ENCODE measurements around the gene KANK2. TPM values are rescaled to one million over a fixed set of nuclear protein-coding genes. Genes with fewer than 3 reads are reported as not detected.

The KANK2 gene
- 1.4 TPM for total RNA-seq

- H3K9me3 ChIP-seq (ENCODE audit: low read depth, low read length), result no peaks in the 10 kb centered on the region
- H3K4me3 ChIP-seq (ENCODE audit: low read length), result peak within 1 kb of the TSS; percentile 24
- H3K4me1 ChIP-seq (ENCODE audit: insufficient read depth, low read length), result peaks cover 21% of the 10 kb centered on the region
- H3K27me3 ChIP-seq (ENCODE audit: insufficient read depth, low read length), result peaks cover 2% of the 10 kb centered on the region
These were observed at the start of gene KANK2 for GRCh38 chr19:11197291-11198174. Gene KANK2, minus strand, starts transcription at chr19:11197545. Its CDS starts 3,034 bp downstream, at chr19:11194511.

DNA sequence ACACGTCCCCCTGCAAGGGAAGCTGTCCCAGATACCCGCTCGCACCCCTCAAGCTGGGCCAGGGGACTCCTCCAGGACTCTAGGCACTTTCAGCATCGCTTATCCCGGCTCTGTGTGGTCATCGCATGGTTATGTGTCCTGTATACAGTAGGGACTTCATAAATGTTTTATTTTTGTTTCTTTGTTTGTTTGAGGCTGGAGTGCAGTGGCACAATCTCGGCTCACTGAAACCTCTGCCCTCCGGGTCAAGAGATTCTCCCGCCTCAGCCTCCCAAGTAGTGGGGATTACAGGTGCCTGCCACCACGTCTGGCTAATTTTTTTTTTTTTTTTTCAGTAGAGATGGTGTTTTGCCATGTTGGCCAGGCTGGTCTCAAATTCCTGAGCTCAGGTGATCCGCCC, 49.6 kb upstream of the KANK2 start:
- Histone ChIP-seq H3K4me1 (ENCODE audit: insufficient read depth, low read length) (peaks cover 5% of the 10 kb centered on the region), H3K27me3 (ENCODE audit: insufficient read depth, low read length) (no peaks in the 10 kb centered on the region), H3K4me3 (ENCODE audit: low read length) (no peak overlapping the region), H3K9me3 (ENCODE audit: low read depth, low read length) (no peaks in the 10 kb centered on the region)

DNA sequence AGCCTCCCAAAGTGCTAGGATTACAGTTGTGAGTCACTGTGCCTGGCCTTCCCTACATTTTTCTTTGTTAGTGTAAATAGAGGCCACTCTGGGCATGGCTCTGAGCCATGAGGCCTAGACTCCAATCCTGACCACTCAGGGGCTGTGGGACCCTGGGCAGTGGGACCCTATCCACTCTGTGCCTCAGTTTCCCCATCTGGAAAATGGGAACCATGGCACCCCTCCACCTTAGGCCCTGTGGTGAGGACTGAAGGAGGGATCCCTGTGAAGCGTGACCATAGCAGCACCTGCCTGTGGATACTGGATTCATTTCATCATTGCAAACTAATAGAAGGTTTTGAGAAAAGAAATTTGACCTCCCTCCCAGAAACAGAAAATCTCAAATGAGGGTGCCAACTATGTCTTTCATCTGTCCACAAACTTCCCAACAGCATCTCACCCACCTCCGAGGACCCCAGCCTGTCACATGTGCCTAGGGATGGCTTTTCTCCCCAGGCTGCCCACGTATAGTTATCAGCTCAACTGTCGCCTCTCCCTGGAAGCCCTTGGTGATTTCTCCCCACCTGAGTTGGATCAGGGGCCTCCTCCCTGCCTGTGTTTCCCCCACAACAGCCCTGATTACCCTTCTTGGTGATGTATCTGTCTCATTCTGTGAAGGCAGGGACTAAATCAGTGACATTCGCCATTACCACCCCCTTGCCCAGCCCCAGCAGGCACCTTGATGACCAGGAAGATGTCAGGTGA, 47.7 kb upstream of the KANK2 start:
- H3K9me3 ChIP-seq (ENCODE audit: low read depth, low read length), result no peaks in the 10 kb centered on the region
- H3K4me3 ChIP-seq (ENCODE audit: low read length), result no peak overlapping the region
- peaks cover 5% of the 10 kb centered on the region for H3K4me1 ChIP-seq (ENCODE audit: insufficient read depth, low read length)
- H3K27me3 ChIP-seq (ENCODE audit: insufficient read depth, low read length), result no peaks in the 10 kb centered on the region

GRCh38 chr19:11243798-11244169, 46.4 kb upstream of the KANK2 start:
- H3K9me3 ChIP-seq (ENCODE audit: low read depth, low read length), result no peaks in the 10 kb centered on the region
- no peaks in the 10 kb centered on the region for H3K27me3 ChIP-seq (ENCODE audit: insufficient read depth, low read length)

DNA sequence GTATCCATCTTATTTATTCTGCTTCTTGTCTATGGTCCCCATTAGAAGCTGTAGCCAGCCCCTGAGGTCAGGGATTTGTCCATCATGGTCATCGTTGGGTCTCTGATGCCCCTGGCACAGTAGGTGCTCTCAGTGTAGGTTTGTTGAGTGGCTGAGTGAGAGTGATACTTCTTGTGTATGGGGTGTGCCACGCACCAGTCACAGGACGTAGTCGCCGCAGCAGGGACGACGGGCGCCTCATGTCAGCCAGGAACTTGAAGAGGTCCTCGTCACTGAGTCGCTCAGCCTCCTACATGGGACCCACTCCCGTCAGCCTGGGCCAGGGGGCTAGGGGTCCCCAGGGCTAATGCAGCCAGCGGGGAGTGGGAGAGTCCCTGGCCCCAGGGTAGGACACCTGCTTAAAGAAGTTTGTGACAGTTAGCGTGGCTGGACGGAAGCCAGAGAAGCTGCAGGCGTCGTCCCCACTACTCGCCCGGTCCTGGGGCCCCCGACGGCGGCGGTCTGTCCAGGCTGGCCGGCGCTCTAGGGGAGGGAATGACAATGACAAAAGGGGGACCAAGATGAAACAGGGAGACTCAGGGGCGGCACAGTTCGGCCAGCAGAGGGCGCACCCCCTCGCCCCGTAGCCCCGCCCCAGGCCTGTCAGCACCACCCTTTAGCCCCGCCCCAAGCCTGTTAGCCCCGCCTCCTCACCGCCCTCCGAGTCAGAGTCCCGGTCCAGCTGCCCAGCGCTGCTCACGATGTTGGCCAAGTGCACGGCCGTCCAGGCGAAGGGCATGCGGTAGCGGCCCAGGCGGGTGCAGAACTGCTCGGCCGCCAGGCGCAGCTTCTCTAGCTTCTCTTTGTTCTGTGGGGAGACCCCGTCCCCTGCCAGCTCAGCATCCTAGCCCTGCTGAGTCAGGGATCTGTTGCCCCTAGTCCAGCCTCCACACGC, 45.8 kb upstream of the KANK2 start:
- H3K4me3 ChIP-seq (ENCODE audit: low read length), result no peak overlapping the region
- no peaks in the 10 kb centered on the region for H3K27me3 ChIP-seq (ENCODE audit: insufficient read depth, low read length)
- H3K4me1 ChIP-seq (ENCODE audit: insufficient read depth, low read length), result peaks cover 5% of the 10 kb centered on the region
- no peaks in the 10 kb centered on the region for H3K9me3 ChIP-seq (ENCODE audit: low read depth, low read length)

More at GRCh38 chr19:11243798-11244169, 46.4 kb upstream of the KANK2 start:
- Histone ChIP-seq H3K4me1 (ENCODE audit: insufficient read depth, low read length) (peaks cover 5% of the 10 kb centered on the region), H3K4me3 (ENCODE audit: low read length) (no peak overlapping the region)

GRCh38 chr19:11242025-11242424, 44.7 kb upstream of the KANK2 start:
- Histone ChIP-seq H3K27me3 (ENCODE audit: insufficient read depth, low read length) (no peaks in the 10 kb centered on the region), H3K9me3 (ENCODE audit: low read depth, low read length) (no peaks in the 10 kb centered on the region), H3K4me3 (ENCODE audit: low read length) (no peak overlapping the region), H3K4me1 (ENCODE audit: insufficient read depth, low read length) (peaks cover 5% of the 10 kb centered on the region)

DNA sequence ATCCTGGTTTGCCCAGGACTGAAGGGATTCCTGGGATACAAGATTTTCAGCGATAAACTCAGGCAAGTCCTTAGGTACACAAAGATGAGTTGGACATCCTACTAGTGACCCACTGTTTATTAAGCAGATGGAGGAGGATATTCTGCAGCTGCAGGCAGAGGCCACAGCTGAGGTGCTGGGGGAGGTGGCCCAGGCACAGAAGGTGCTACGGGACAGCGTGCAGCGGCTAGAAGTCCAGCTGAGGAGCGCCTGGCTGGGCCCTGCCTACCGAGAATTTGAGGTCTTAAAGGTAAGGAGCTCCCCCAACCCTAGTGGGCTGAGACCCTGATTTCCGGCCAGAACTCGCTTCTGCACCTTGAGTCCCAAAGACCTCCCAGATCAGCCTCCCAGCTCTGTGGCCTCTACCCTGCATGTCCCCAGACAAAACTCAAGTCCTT, 42.7 kb upstream of the KANK2 start:
- Histone ChIP-seq H3K9me3 (ENCODE audit: low read depth, low read length) (no peaks in the 10 kb centered on the region), H3K4me3 (ENCODE audit: low read length) (no peak overlapping the region), H3K4me1 (ENCODE audit: insufficient read depth, low read length) (peaks cover 5% of the 10 kb centered on the region), H3K27me3 (ENCODE audit: insufficient read depth, low read length) (no peaks in the 10 kb centered on the region)

DNA sequence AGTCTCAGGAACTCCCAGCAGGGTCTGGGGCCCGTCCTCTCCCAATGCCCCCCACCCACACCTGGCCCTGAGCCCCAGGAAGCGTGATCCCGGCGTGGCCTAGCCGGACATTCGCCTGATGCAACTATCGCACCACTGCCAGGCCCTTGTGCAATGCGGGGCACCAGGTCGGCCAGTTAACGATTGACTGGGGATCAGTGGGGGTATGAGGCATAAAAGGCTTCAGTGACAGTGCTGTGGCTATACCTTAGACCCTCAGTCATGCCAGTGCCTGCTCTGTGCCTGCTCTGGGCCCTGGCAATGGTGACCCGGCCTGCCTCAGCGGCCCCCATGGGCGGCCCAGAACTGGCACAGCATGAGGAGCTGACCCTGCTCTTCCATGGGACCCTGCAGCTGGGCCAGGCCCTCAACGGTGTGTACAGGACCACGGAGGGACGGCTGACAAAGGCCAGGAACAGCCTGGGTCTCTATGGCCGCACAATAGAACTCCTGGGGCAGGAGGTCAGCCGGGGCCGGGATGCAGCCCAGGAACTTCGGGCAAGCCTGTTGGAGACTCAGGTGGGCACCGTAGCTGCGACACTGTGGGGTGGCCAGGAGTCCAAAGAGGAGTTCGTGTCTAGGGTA, 42.1 kb upstream of the KANK2 start, which contains the start of gene ANGPTL8:
ANGPTL8 (plus strand) TSS at position 243 of the 624 bp plus-strand sequence; CDS start at position 262, 19 bp downstream.
- no peak within 1 kb of the TSS for H3K4me3 ChIP-seq (ENCODE audit: low read length)
- H3K27me3 ChIP-seq (ENCODE audit: insufficient read depth, low read length), result no peaks in the 10 kb centered on the region
- peaks cover 5% of the 10 kb centered on the region for H3K4me1 ChIP-seq (ENCODE audit: insufficient read depth, low read length)
- H3K9me3 ChIP-seq (ENCODE audit: low read depth, low read length), result no peaks in the 10 kb centered on the region

GRCh38 chr19:11238781-11239376, 41.5 kb upstream of the KANK2 start:
- Histone ChIP-seq H3K27me3 (ENCODE audit: insufficient read depth, low read length) (no peaks in the 10 kb centered on the region), H3K4me3 (ENCODE audit: low read length) (no peak overlapping the region), H3K9me3 (ENCODE audit: low read depth, low read length) (no peaks in the 10 kb centered on the region), H3K4me1 (ENCODE audit: insufficient read depth, low read length) (peaks cover 5% of the 10 kb centered on the region)

GRCh38 chr19:11238041-11238440, 40.7 kb upstream of the KANK2 start:
- Histone ChIP-seq H3K4me1 (ENCODE audit: insufficient read depth, low read length) (no peaks in the 10 kb centered on the region), H3K9me3 (ENCODE audit: low read depth, low read length) (no peaks in the 10 kb centered on the region), H3K4me3 (ENCODE audit: low read length) (no peak overlapping the region), H3K27me3 (ENCODE audit: insufficient read depth, low read length) (no peaks in the 10 kb centered on the region)

GRCh38 chr19:11237321-11237720, 40.0 kb upstream of the KANK2 start:
- Histone ChIP-seq H3K27me3 (ENCODE audit: insufficient read depth, low read length) (no peaks in the 10 kb centered on the region), H3K9me3 (ENCODE audit: low read depth, low read length) (no peaks in the 10 kb centered on the region)

GRCh38 chr19:11236324-11237301, 39.3 kb upstream of the KANK2 start:
- Histone ChIP-seq H3K4me3 (ENCODE audit: low read length) (no peak overlapping the region), H3K27me3 (ENCODE audit: insufficient read depth, low read length) (no peaks in the 10 kb centered on the region), H3K4me1 (ENCODE audit: insufficient read depth, low read length) (no peaks in the 10 kb centered on the region), H3K9me3 (ENCODE audit: low read depth, low read length) (no peaks in the 10 kb centered on the region)

More at GRCh38 chr19:11237321-11237720, 40.0 kb upstream of the KANK2 start:
- Histone ChIP-seq H3K4me1 (ENCODE audit: insufficient read depth, low read length) (no peaks in the 10 kb centered on the region), H3K4me3 (ENCODE audit: low read length) (no peak overlapping the region)

GRCh38 chr19:11234486-11235075, 37.2 kb upstream of the KANK2 start:
- H3K27me3 ChIP-seq (ENCODE audit: insufficient read depth, low read length), result no peaks in the 10 kb centered on the region
- H3K9me3 ChIP-seq (ENCODE audit: low read depth, low read length), result no peaks in the 10 kb centered on the region
- no peak overlapping the region for H3K4me3 ChIP-seq (ENCODE audit: low read length)
- no peaks in the 10 kb centered on the region for H3K4me1 ChIP-seq (ENCODE audit: insufficient read depth, low read length)

Data from mononuclear cell (primary cell).